ENCODE results near the gene ISM1. TPM values are rescaled to one million over a fixed set of nuclear protein-coding genes. Genes with fewer than 3 reads are reported as not detected.

Gene ISM1
- total and polyA plus RNA-seq, 8 donors: 0.25 to 14.3 (median 0.97) TPM; not detected in 2

DNA sequence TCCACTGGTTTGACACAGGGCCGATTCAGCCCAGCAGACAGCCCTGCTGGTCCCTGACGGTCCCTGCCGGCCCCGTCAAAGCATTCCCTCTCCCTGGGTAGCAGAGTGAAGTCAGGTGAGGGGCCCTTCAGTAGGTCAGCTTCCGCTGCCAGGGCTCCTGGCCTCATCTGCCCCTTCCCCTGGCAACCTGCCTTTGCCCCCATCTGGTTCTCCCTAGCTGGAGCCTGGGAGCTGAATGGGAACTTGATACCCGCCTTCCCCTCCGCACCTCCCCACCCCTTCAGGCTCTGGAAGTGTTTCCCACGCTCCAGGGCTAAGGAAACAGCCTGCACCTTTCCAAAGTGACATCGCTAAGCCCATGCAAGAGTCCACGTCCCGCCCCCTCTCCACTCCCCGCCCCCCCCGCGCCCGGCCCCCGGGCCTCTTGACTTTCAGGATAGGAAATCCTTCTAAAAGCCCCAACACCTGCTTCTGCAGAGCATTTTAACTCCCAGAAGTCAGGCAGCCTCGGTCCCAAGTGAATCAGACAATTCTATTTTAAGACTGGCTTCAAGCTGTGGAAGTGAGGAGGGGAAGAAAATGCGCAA is 53.3 kb downstream of the ISM1 start:
- TF ChIP-seq CTCF (IDR thresholded peaks at IDR 0.05) (no peak), EP300 (IDR thresholded peaks at IDR 0.05) (no peak), POLR2A (IDR thresholded peaks at IDR 0.05) (no peak), POLR2AphosphoS5 (IDR thresholded peaks at IDR 0.05) (no peak)
- Histone ChIP-seq H3K4me3 (no peak overlapping the region), H3K27ac (no peak overlapping the region), H3K9me3 (no peaks in the 10 kb centered on the region), H3K27me3 (peaks cover 0 to 9% (median 0%) of the 10 kb centered on the region in 3 donors), H3K4me1 (peaks cover 0 to 9% (median 0%) of the 10 kb centered on the region in 4 donors), H3K36me3 (no peaks in the 10 kb centered on the region)
- WGBS, 5 donors: 18 to 30% (median 24%) methylated on average over 17 to 18 of the region's 18 CpGs
- intact Hi-C loops (cut with DNase I; ENCODE audit: low total_unique reads): no loop called here
- DNase-seq: peak in 1 of 2 donors; percentile 58

- no peak overlapping the region for H3K27ac ChIP-seq
- TF ChIP-seq CTCF (IDR thresholded peaks at IDR 0.05) (no peak), POLR2A (IDR thresholded peaks at IDR 0.05) (no peak), EP300 (IDR thresholded peaks at IDR 0.05) (no peak)
- no peaks in the 10 kb centered on the region for H3K36me3 ChIP-seq
- peaks cover 0 to 9% (median 0%) of the 10 kb centered on the region in 4 donors for H3K4me1 ChIP-seq
- DNase-seq: no peak
- intact Hi-C loops (cut with DNase I; ENCODE audit: low total_unique reads): no loop called here
- no peaks in the 10 kb centered on the region for H3K9me3 ChIP-seq
- WGBS, 5 donors: 56 to 69% (median 64%) methylated on average over 6 of the region's 6 CpGs
- H3K27me3 ChIP-seq: peaks cover 0 to 9% (median 0%) of the 10 kb centered on the region in 3 donors
- H3K4me3 ChIP-seq: no peak overlapping the region
These were observed 56.0 kb downstream of the ISM1 start for GRCh38 chr20:13276945-13277541.

- DNase-seq: no peak
- no peak for TF ChIP-seq POLR2A (IDR thresholded peaks at IDR 0.05)
- TF ChIP-seq POLR2AphosphoS5 (IDR thresholded peaks at IDR 0.05): no peak
- no peak for TF ChIP-seq EP300 (IDR thresholded peaks at IDR 0.05)
- TF ChIP-seq CTCF (IDR thresholded peaks at IDR 0.05): no peak
- Histone ChIP-seq H3K27me3 (peaks cover 0 to 9% (median 0%) of the 10 kb centered on the region in 3 donors), H3K4me3 (no peak overlapping the region), H3K4me1 (peaks cover 0 to 9% (median 0%) of the 10 kb centered on the region in 4 donors), H3K27ac (no peak overlapping the region), H3K36me3 (no peaks in the 10 kb centered on the region), H3K9me3 (no peaks in the 10 kb centered on the region)
- intact Hi-C loops (cut with DNase I; ENCODE audit: low total_unique reads): no loop called here
- WGBS, 5 donors: 85 to 95% (median 89%) methylated on average over 8 to 9 of the region's 9 CpGs
These were observed 56.7 kb downstream of the ISM1 start for GRCh38 chr20:13277663-13278295.

GRCh38 chr20:13278812-13279570 is 57.9 kb downstream of the ISM1 start:
- H3K4me1 ChIP-seq: peaks cover 0 to 8% (median 0%) of the 10 kb centered on the region in 4 donors
- 81 to 94% (median 87%) methylated on average over 5 of the region's 5 CpGs for WGBS, 5 donors
- no peak overlapping the region for H3K27ac ChIP-seq
- intact Hi-C loops (cut with DNase I; ENCODE audit: low total_unique reads): no loop called here
- H3K9me3 ChIP-seq: no peaks in the 10 kb centered on the region
- no peak for DNase-seq
- TF ChIP-seq CTCF (IDR thresholded peaks at IDR 0.05) (no peak), EP300 (IDR thresholded peaks at IDR 0.05) (no peak), POLR2AphosphoS5 (IDR thresholded peaks at IDR 0.05) (no peak), POLR2A (IDR thresholded peaks at IDR 0.05) (no peak)
- H3K27me3 ChIP-seq: peaks cover 0 to 6% (median 0%) of the 10 kb centered on the region in 3 donors
- H3K36me3 ChIP-seq: no peaks in the 10 kb centered on the region
- H3K4me3 ChIP-seq: no peak overlapping the region

Measured in stomach (tissue), 9 donors.